Stimulated activated naive CD8-positive, alpha-beta T cell treated with anti-CD3 and anti-CD28 coated beads, Interleukin-15, amount 100 ng/mL, for 72 hours (primary cell): ENCODE results near the gene ZNF385B.

ENCODE experiments used
- ATAC-seq: fragments of 150-1000 bp; cut with Tn5 transposase; 2 replicates; pipeline ENCODE4 v1.10.0; 2021; ENCODE audit warnings: mild to moderate bottlenecking, moderate library complexity
- DNase-seq, 2 donors: peaks; one replicate each; pipeline ENCODE4 v3.0.0; 2021 to 2022
- H3K27ac Mint-ChIP-seq, 2 donors: one replicate each; pipeline ENCODE4 v1.8.0; 2022; ENCODE audit warnings: mild to moderate bottlenecking in 2 of 2, mixed read lengths in 2 of 2, moderate library complexity in 2 of 2
- H3K27me3 Mint-ChIP-seq: one replicate; pipeline ENCODE4 v1.8.0; 2022; ENCODE audit warnings: mixed read lengths
- H3K4me1 Mint-ChIP-seq: one replicate; pipeline ENCODE4 v1.8.0; 2022; ENCODE audit warnings: mild to moderate bottlenecking, mixed read lengths
- H3K4me3 Mint-ChIP-seq, 2 donors: one replicate each; pipeline ENCODE4 v1.8.0; 2022; ENCODE audit warnings: mild to moderate bottlenecking in 2 of 2, mixed read lengths in 2 of 2, moderate library complexity in 1 of 2
- H3K9me3 Mint-ChIP-seq, 2 donors: one replicate each; pipeline ENCODE4 v1.8.0; 2022; ENCODE audit warnings: mixed read lengths in 2 of 2

The ZNF385B gene

GRCh38 chr2:179592167-179592936, 269.1 kb downstream of the ZNF385B start:
- DNase-seq (no peak), ATAC-seq (no peak)
- Mint-ChIP-seq H3K27ac (no peak overlapping the region), H3K4me3 (no peak overlapping the region), H3K4me1 (no peaks in the 10 kb centered on the region), H3K27me3 (peaks cover 8% of the 10 kb centered on the region), H3K9me3 (peaks cover 0 to 6% of the 10 kb centered on the region in 2 donors)

- no peaks in the 10 kb centered on the region for H3K4me1 Mint-ChIP-seq
- DNase-seq: no peak
Observed at GRCh38 chr2:179591690-179592089, 269.7 kb downstream of the ZNF385B start.

GRCh38 chr2:179588486-179589145, 272.8 kb downstream of the ZNF385B start:
- H3K4me3 Mint-ChIP-seq: no peak overlapping the region
- no peak overlapping the region for H3K27ac Mint-ChIP-seq
- ATAC-seq (no peak), DNase-seq (no peak)
- no peaks in the 10 kb centered on the region for H3K4me1 Mint-ChIP-seq
- peaks cover 0 to 6% of the 10 kb centered on the region in 2 donors for H3K9me3 Mint-ChIP-seq
- H3K27me3 Mint-ChIP-seq: peaks cover 8% of the 10 kb centered on the region

More at GRCh38 chr2:179591690-179592089, 269.7 kb downstream of the ZNF385B start:
- peaks cover 8% of the 10 kb centered on the region for H3K27me3 Mint-ChIP-seq
- no peak for ATAC-seq
- H3K9me3 Mint-ChIP-seq: peaks cover 0 to 6% of the 10 kb centered on the region in 2 donors
- no peak overlapping the region for H3K27ac Mint-ChIP-seq
- no peak overlapping the region for H3K4me3 Mint-ChIP-seq

- ATAC-seq (no peak), DNase-seq (no peak)
- Mint-ChIP-seq H3K27ac (no peak overlapping the region), H3K27me3 (no peaks in the 10 kb centered on the region), H3K4me3 (no peak overlapping the region), H3K9me3 (no peaks in the 10 kb centered on the region), H3K4me1 (no peaks in the 10 kb centered on the region)
Observed at GRCh38 chr2:179584760-179585159, 276.7 kb downstream of the ZNF385B start.

GRCh38 chr2:179581605-179582004, 279.8 kb downstream of the ZNF385B start:
- H3K27me3 Mint-ChIP-seq: no peaks in the 10 kb centered on the region
- H3K4me3 Mint-ChIP-seq: no peak overlapping the region
- no peaks in the 10 kb centered on the region for H3K9me3 Mint-ChIP-seq
- no peak overlapping the region for H3K27ac Mint-ChIP-seq
- H3K4me1 Mint-ChIP-seq: no peaks in the 10 kb centered on the region
- no peak for DNase-seq
- ATAC-seq: no peak

GRCh38 chr2:179580378-179581146, 280.9 kb downstream of the ZNF385B start:
- ATAC-seq (no peak), DNase-seq (no peak)
- H3K4me1 Mint-ChIP-seq: no peaks in the 10 kb centered on the region
- H3K27me3 Mint-ChIP-seq: no peaks in the 10 kb centered on the region
- no peak overlapping the region for H3K27ac Mint-ChIP-seq
- H3K4me3 Mint-ChIP-seq: no peak overlapping the region
- H3K9me3 Mint-ChIP-seq: no peaks in the 10 kb centered on the region

GRCh38 chr2:179579800-179580199, 281.6 kb downstream of the ZNF385B start:
- no peak for ATAC-seq
- H3K9me3 Mint-ChIP-seq: no peaks in the 10 kb centered on the region
- no peaks in the 10 kb centered on the region for H3K4me1 Mint-ChIP-seq
- DNase-seq: no peak
- no peak overlapping the region for H3K27ac Mint-ChIP-seq
- H3K4me3 Mint-ChIP-seq: no peak overlapping the region
- H3K27me3 Mint-ChIP-seq: no peaks in the 10 kb centered on the region

GRCh38 chr2:179578171-179578916, 283.1 kb downstream of the ZNF385B start:
- H3K4me3 Mint-ChIP-seq: no peak overlapping the region
- ATAC-seq (no peak), DNase-seq (no peak)
- H3K27ac Mint-ChIP-seq: no peak overlapping the region
- no peaks in the 10 kb centered on the region for H3K9me3 Mint-ChIP-seq
- H3K27me3 Mint-ChIP-seq: no peaks in the 10 kb centered on the region
- H3K4me1 Mint-ChIP-seq: no peaks in the 10 kb centered on the region

- Mint-ChIP-seq H3K27ac (no peak overlapping the region), H3K27me3 (no peaks in the 10 kb centered on the region), H3K4me1 (no peaks in the 10 kb centered on the region), H3K9me3 (no peaks in the 10 kb centered on the region), H3K4me3 (no peak overlapping the region)
- ATAC-seq (no peak), DNase-seq (no peak)
Observed at GRCh38 chr2:179574061-179574519, 287.3 kb downstream of the ZNF385B start.

- no peak overlapping the region for H3K27ac Mint-ChIP-seq
- no peak for ATAC-seq
- no peak for DNase-seq
- no peaks in the 10 kb centered on the region for H3K27me3 Mint-ChIP-seq
- H3K4me1 Mint-ChIP-seq: no peaks in the 10 kb centered on the region
- no peak overlapping the region for H3K4me3 Mint-ChIP-seq
- no peaks in the 10 kb centered on the region for H3K9me3 Mint-ChIP-seq
Observed at GRCh38 chr2:179572544-179572943, 288.9 kb downstream of the ZNF385B start.

- Mint-ChIP-seq H3K4me3 (no peak overlapping the region), H3K4me1 (no peaks in the 10 kb centered on the region), H3K9me3 (no peaks in the 10 kb centered on the region), H3K27me3 (no peaks in the 10 kb centered on the region), H3K27ac (no peak overlapping the region)
- no peak for ATAC-seq
- no peak for DNase-seq
Observed at GRCh38 chr2:179571721-179572120, 289.7 kb downstream of the ZNF385B start.

GRCh38 chr2:179571252-179571651, 290.2 kb downstream of the ZNF385B start:
- Mint-ChIP-seq H3K4me3 (no peak overlapping the region), H3K4me1 (no peaks in the 10 kb centered on the region), H3K9me3 (no peaks in the 10 kb centered on the region), H3K27me3 (no peaks in the 10 kb centered on the region), H3K27ac (no peak overlapping the region)
- ATAC-seq: no peak
- DNase-seq: no peak

- Mint-ChIP-seq H3K4me1 (no peaks in the 10 kb centered on the region), H3K4me3 (no peak overlapping the region), H3K9me3 (no peaks in the 10 kb centered on the region), H3K27ac (no peak overlapping the region), H3K27me3 (no peaks in the 10 kb centered on the region)
- DNase-seq: no peak
- ATAC-seq: no peak
Observed at GRCh38 chr2:179569831-179570233, 291.6 kb downstream of the ZNF385B start.

- Mint-ChIP-seq H3K27ac (no peak overlapping the region), H3K4me1 (no peaks in the 10 kb centered on the region), H3K9me3 (no peaks in the 10 kb centered on the region), H3K4me3 (no peak overlapping the region), H3K27me3 (no peaks in the 10 kb centered on the region)
- ATAC-seq (no peak), DNase-seq (no peak)
Observed at GRCh38 chr2:179565807-179566206, 295.6 kb downstream of the ZNF385B start.

GRCh38 chr2:179562330-179562885, 299.0 kb downstream of the ZNF385B start:
- Mint-ChIP-seq H3K27me3 (no peaks in the 10 kb centered on the region), H3K9me3 (no peaks in the 10 kb centered on the region), H3K27ac (no peak overlapping the region), H3K4me1 (no peaks in the 10 kb centered on the region), H3K4me3 (no peak overlapping the region)
- no peak for DNase-seq
- no peak for ATAC-seq
